Right lobe of liver (tissue), 6 donors: ENCODE data around the gene KIRREL3. TPM values are rescaled to one million over a fixed set of nuclear protein-coding genes. Genes with fewer than 3 reads are reported as not detected.

Experiments
- ATAC-seq, 4 donors: fragments of 200-7000 bp; cut with Tn5 transposase; one replicate each; pipeline ENCODE4 v1.9.1; 2020; ENCODE audit warnings: mild to moderate bottlenecking in 4 of 4, moderate library complexity in 4 of 4
- DNase-seq, 3 donors: peaks; one replicate each; pipeline ENCODE4 v3.0.0-alpha.2; 2020
- H3K27ac ChIP-seq, 3 donors: fragments of 200-600 bp; one replicate each; pipeline ENCODE4 v1.8.0; 2022
- H3K27me3 ChIP-seq, 2 donors: fragments of 200-600 bp; one replicate each; pipeline ENCODE4 v1.8.0; 2022
- H3K36me3 ChIP-seq, 4 donors: fragments of 200-600 bp; sonication (generic) in 1 of 4; one replicate each; pipeline versions ENCODE4 v1.5.1 to v1.8.0; 2017 to 2022; ENCODE audit warnings: control low read depth in 1 of 4
- H3K4me1 ChIP-seq, 4 donors: fragments of 200-600 bp; sonication (generic) in 1 of 4; one replicate each; pipeline versions ENCODE4 v1.5.1 to v1.8.0; 2017 to 2022; ENCODE audit warnings: control low read depth in 1 of 4
- H3K4me3 ChIP-seq, 3 donors: fragments of 200-600 bp; one replicate each; pipeline ENCODE4 v1.8.0; 2022
- H3K9me3 ChIP-seq, 4 donors: fragments of 200-600 bp; sonication (generic) in 1 of 4; one replicate each; pipeline versions ENCODE4 v1.5.1 to v1.8.0; 2017 to 2022; ENCODE audit warnings: control low read depth in 1 of 4
- POLR2A ChIP-seq: fragments of 450-650 bp; IDR thresholded peaks from one replicate; pipeline ENCODE4 v1.6.1; 2017; ENCODE audit warnings: antibody characterized with exemption, mild to moderate bottlenecking
- WGBS: methylation state at CpG from one replicate; pipeline ENCODE4 v1.1.6; 2018; ENCODE audit warnings: low coverage, low lambda C conversion rate; ENCODE audit not compliant: insufficient coverage; ENCODE audit errors: missing lambda C conversion rate; 5-methylcytosine and 5-hydroxymethylcytosine counted together
- intact Hi-C, 2 donors: fragments of 100-400 bp; cut with DNase I; formaldehyde crosslinking; loops; one replicate each; pipeline versions ENCODE4 v1.11.2 to v1.14.1; 2022
- long read RNA-seq: library from polyadenylated mRNA; unstranded; transcript quantifications from one replicate; pipeline ENCODE4 v2.0.0, GENCODE V29; 2019
- total RNA-seq, 6 experiments: library from RNA; depleted of rRNA in 2 of 6; stranded (reverse); fragments of >200 nt in 2 of 6; fragmentation: NEBNext Ultra II Directional in 3 of 6; extraction: Animal tissue kit (Norgen Biotek cat#: 25700) in 3 of 6; gene quantifications; one replicate each; pipeline versions ENCODE4 v1.1.0 to v1.2.4, GENCODE V29; 2016 to 2023
- TF ChIP-seq, protein P1 (sequence below), 4 donors: fragments of 200-600 bp in 3 of 4; fragments of 450-650 bp in 1 of 4; IDR thresholded peaks; one replicate each; pipeline versions ENCODE4 v1.5.1 to v1.8.0; 2016 to 2022; ENCODE audit warnings: antibody characterized with exemption in 4 of 4, mild to moderate bottlenecking in 2 of 4
- donor health status: DM: no; HTN: yes; CAD: no.
- donor health status: DM: no; HTN: no; CAD: no.
- donor health status: DM: no; HTN: no; CAD: no.
- donor health status: DM: no; HTN: yes; CAD: no.
- donor health status: DM: no; HTN: yes; CAD: no.

The KIRREL3 gene
- not detected for total RNA-seq
- long read RNA-seq: 0 reads

DNA sequence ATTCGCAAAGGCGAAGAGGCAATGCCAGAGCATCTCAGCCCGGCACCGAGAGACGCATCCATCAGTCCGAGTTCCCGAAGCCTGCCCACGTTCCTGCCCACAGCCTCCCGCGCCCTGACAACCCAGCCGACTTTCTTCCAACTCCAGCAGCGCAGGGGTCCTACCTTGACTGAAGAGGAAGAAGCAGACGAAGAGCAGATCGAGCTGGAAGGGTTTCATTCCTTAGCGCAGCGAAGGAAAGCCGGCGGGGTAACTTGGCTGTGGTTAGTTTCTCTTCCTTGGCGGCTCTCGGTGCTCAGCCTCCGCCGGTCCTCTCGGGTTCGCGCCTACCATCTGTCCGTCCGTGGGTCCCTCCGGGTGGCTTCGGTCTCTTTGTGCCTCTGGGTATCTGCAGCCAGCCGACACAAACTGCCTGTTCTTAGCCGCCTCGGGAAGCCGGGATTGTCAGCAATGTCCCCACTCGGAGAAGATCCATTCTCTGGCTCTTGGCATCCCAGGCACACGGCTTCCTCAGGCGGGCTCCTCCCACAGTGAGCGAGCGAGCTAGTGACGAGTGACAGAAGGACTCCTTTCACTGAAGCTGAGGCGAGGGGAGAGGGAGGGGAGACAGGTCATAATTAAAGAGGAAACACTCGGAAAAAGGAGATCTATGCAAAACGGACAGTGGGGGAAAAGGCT lies at the start of gene KIRREL3:
Gene KIRREL3 (minus strand): TSS at position 480 of the 678 bp plus-strand sequence.
- WGBS: 3% methylated on average over 21 of the region's 42 CpGs

GRCh38 chr11:127050186-127050585 lies 49.6 kb upstream of the KIRREL3 start:
- Histone ChIP-seq H3K4me1 (no peaks in the 10 kb centered on the region), H3K36me3 (no peaks in the 10 kb centered on the region), H3K27ac (no peak overlapping the region), H3K4me3 (no peak overlapping the region), H3K27me3 (no peaks in the 10 kb centered on the region), H3K9me3 (no peaks in the 10 kb centered on the region)
- no peak for TF ChIP-seq POLR2A
- TF ChIP-seq, protein P1, sequence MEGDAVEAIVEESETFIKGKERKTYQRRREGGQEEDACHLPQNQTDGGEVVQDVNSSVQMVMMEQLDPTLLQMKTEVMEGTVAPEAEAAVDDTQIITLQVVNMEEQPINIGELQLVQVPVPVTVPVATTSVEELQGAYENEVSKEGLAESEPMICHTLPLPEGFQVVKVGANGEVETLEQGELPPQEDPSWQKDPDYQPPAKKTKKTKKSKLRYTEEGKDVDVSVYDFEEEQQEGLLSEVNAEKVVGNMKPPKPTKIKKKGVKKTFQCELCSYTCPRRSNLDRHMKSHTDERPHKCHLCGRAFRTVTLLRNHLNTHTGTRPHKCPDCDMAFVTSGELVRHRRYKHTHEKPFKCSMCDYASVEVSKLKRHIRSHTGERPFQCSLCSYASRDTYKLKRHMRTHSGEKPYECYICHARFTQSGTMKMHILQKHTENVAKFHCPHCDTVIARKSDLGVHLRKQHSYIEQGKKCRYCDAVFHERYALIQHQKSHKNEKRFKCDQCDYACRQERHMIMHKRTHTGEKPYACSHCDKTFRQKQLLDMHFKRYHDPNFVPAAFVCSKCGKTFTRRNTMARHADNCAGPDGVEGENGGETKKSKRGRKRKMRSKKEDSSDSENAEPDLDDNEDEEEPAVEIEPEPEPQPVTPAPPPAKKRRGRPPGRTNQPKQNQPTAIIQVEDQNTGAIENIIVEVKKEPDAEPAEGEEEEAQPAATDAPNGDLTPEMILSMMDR (IDR thresholded peaks at IDR 0.05): no peak
- ATAC-seq (no peak), DNase-seq (no peak)
- no CpG with 5 or more reads among the region's 1 CpG for WGBS
- intact Hi-C loops: no loop called here

More for the DNA sequence above, at the start of gene KIRREL3:
- no peak for TF ChIP-seq POLR2A
- TF ChIP-seq, protein P1 (IDR thresholded peaks at IDR 0.05): no peak
- Histone ChIP-seq H3K4me3 (peak within 1 kb of the TSS in 1 of 3 donors; percentile 25), H3K27me3 (peaks cover 0 to 7% of the 10 kb centered on the region in 2 donors), H3K4me1 (peaks cover 0 to 5% (median 2%) of the 10 kb centered on the region in 4 donors), H3K27ac (no peak within 1 kb of the TSS), H3K36me3 (no peaks in the 10 kb centered on the region), H3K9me3 (no peaks in the 10 kb centered on the region)
- ATAC-seq (peak; percentile 24 to 53 (median 41)), DNase-seq (peak in 1 of 3 donors; percentile 35)
- intact Hi-C loops: no loop called here

GRCh38 chr11:127049486-127049885 lies 48.9 kb upstream of the KIRREL3 start:
- Histone ChIP-seq H3K27ac (no peak overlapping the region), H3K9me3 (no peaks in the 10 kb centered on the region), H3K27me3 (no peaks in the 10 kb centered on the region), H3K4me1 (peaks cover 0 to 1% (median 0%) of the 10 kb centered on the region in 4 donors), H3K4me3 (no peak overlapping the region), H3K36me3 (no peaks in the 10 kb centered on the region)
- TF ChIP-seq POLR2A: no peak
- TF ChIP-seq, protein P1 (IDR thresholded peaks at IDR 0.05): no peak
- WGBS: 88% methylated on average over 2 of the region's 2 CpGs
- ATAC-seq (no peak), DNase-seq (no peak)
- intact Hi-C loops: no loop called here

DNA sequence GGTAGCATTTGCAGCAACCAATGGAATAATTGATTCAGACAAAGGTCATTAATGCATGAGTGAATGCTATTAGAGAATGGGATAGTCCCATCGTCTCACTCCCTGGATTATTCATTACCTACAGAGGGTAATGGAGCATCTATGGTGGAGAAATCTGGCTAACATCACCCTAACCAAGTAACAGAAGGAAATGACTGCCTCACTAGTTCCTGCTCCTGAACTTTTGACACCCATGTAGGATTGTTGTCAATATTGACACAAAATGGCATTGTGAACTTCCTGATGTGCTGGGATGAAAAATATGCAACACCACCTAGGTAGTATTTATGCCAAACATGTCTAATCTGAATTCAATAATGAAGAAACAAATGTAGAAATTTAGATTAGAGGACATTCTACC lies 44.0 kb upstream of the KIRREL3 start:
- no peaks in the 10 kb centered on the region for H3K36me3 ChIP-seq
- ATAC-seq (peak; percentile 60 to 99 (median 61)), DNase-seq (no peak)
- TF ChIP-seq, protein P1 (IDR thresholded peaks at IDR 0.05): no peak
- TF ChIP-seq POLR2A: no peak
- H3K4me1 ChIP-seq: peaks cover 0 to 6% (median 3%) of the 10 kb centered on the region in 4 donors
- whole genome bisulfite sequencing: 8% methylated on average over 1 of the region's 1 CpG
- intact Hi-C loops: no loop called here
- H3K9me3 ChIP-seq: no peaks in the 10 kb centered on the region
- H3K4me3 ChIP-seq: no peak overlapping the region
- H3K27ac ChIP-seq: no peak overlapping the region
- no peaks in the 10 kb centered on the region for H3K27me3 ChIP-seq
